ENCODE data around the gene CCDC141.

GRCh38 chr2:179070895-179071294 is 21.0 kb upstream of the CCDC141 start:
- TF ChIP-seq CTCF (IDR thresholded peaks at IDR 0.05) (no peak), POLR2A (IDR thresholded peaks at IDR 0.05) (no peak)

All from Peyer's patch (tissue), 4 donors.